GM19452 (cell line): Measurements from ENCODE around the gene ATP5PB.

Experiments used
- ATAC-seq: cut with Tn5 transposase; IDR thresholded peaks from one replicate; pipeline ENCODE4 v1.9.1; 2021; ENCODE audit not compliant: unreplicated experiment

The ATP5PB gene

DNA sequence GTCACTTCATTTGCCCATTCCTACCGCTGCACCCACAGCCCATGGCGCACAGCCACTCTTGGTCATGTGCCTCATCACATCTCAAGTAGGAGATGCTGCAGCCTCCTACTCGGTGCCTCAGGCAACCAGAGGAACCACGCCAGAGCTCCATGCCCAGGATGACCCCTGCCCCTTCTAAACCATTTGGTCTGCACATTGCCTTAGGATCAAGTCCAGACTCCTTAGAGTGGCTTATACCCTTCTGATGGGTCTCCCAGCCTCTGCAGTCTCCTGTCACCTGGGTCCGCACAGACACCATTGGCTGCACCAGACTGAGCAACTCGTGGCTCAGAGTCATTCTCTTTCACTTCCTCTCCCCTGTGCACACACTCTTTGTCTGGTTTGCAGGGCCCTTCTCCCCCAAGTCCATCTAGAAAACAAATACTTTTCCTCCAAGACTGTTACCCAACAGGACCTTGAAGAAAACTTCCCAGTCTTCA is 56.4 kb downstream of the ATP5PB start:
- peak; percentile 59 for ATAC-seq

DNA sequence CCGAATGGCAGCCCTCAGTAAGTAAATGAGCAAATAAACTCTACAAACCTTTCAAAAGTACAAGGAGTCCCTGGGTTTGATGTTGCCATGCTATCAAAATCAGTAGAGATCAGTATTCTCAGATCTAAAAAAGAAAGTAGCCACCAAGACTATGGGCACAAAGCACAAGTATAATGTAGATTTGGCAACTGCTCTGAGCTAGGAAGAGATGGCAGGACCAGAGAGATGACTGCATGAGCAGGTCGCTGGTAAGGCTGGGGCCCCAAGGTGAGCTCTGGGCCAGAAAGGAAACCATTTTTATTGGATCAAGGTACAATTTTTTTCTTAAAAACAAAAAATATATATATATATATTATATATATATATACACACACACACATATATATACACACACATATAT is 57.3 kb downstream of the ATP5PB start:
- ATAC-seq: no peak

DNA sequence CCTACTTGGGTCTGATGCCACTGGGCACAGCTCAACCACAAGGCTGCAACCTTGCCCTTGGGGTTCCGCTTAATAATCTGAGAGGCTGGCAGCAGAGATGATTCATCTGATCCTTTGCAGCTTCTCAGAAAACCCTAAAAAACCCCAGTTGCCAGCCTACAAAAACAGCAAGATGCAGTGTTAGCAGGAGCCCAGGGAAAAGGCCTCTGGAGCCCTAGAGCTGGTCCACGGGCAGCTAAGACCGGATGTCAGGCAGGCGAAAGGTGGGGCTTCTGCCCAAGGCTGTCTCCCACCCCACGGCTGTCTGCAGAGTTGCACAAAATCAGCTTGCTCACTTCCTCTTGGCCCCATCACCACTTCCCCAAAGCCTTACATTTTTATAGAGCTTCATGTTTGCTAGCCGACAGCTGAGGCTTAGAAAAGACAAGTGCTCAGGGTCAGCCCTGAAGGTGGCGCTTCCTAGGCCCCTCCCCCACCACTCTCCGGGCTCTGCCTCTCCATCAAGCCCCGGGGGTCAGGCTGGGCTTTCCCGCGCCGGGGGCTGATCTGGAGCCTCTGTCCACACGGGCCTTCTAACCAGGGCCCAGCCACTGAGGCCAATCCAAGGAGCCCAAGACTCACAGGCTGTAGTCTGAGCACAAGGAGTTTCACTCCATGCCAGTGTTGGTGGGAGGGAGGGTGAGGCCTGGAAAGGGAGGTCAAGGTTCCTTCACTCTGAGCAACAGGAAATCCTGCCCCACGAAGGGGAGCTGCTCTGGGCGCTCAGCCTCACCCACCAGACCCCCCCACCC is 58.3 kb downstream of the ATP5PB start:
- peak; percentile 61 for ATAC-seq

DNA sequence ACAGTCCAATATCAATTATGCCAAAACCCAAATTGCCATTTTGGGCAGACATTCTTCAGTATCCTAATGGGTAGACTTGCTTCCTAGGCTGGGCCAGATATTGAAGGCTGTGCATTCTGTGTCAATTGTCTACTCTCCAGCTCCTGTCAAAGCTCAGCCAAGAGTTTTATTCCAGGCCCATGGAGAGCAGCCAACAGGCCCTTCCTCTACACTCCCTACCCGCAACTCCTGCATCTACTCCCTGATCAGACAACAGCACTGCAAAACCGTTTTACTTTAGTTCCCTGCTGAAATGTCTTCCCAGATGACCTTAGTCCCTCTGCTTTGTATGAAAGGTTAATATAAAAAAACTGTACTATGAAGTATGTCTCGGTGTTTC is 60.7 kb downstream of the ATP5PB start:
- ATAC-seq: no peak

DNA sequence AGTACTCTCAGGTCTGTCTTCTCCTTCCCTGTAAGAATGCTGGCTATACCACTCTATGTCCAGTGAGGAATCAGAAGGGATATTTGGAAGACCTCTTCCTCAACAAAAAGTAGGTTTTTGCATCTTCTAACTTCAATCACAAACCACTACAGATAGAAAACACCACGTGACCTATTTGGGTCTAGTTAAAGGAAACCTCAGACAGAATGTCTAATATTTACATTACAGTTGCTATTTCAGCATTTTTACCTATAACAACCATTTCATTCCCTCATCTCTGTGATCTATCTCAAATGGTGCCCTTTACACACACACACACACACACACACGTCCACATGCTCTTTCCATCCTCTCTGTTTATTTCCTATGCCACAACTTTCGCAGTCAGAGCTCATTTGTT is 62.1 kb downstream of the ATP5PB start:
- no peak for ATAC-seq
